Activated CD8-positive, alpha-beta T cell treated with anti-CD3 and anti-CD28 coated beads for 36 hours (primary cell): ENCODE data around the gene ZNF530. TPM values are rescaled to one million over a fixed set of nuclear protein-coding genes. Genes with fewer than 3 reads are reported as not detected.
A peak's percentile ranks its signal among the peaks of the same experiment; 100 is the strongest.

Source experiments
- ATAC-seq: fragments of 200-7000 bp; cut with Tn5 transposase; one replicate; pipeline ENCODE4 v1.10.0; 2021; ENCODE audit warnings: mild to moderate bottlenecking, moderate library complexity
- CTCF ChIA-PET: fragments of 350-600 bp; sonication (Branson Sonifier 250); formaldehyde crosslinking; loops from one replicate; lab custom pipeline; 2021; ENCODE audit warnings: antibody characterized with exemption; lab: Charles Lee
- POLR2A ChIA-PET: fragments of 350-600 bp; sonication (Branson Sonifier 250); formaldehyde crosslinking; loops from one replicate; lab custom pipeline; 2021; ENCODE audit warnings: antibody characterized with exemption; lab: Charles Lee
- DNase-seq: peaks from one replicate; pipeline ENCODE4 v3.0.0-alpha.2; 2020
- H3K27ac Mint-ChIP-seq: one replicate; pipeline ENCODE4 v1.8.0; 2021; ENCODE audit warnings: mild to moderate bottlenecking, mixed read lengths
- H3K27me3 Mint-ChIP-seq: one replicate; pipeline ENCODE4 v1.8.0; 2021; ENCODE audit warnings: mixed read lengths
- H3K36me3 Mint-ChIP-seq: one replicate; pipeline ENCODE4 v1.8.0; 2021; ENCODE audit warnings: low read depth, mixed read lengths
- H3K4me1 Mint-ChIP-seq: one replicate; pipeline ENCODE4 v1.8.0; 2021; ENCODE audit warnings: low read depth, mixed read lengths
- H3K4me3 Mint-ChIP-seq: one replicate; pipeline ENCODE4 v1.8.0; 2021; ENCODE audit warnings: mild to moderate bottlenecking, moderate library complexity, mixed read lengths
- H3K9me3 Mint-ChIP-seq: one replicate; pipeline ENCODE4 v1.8.0; 2021; ENCODE audit warnings: mixed read lengths
- CTCF ChIP-seq: fragments of 200-600 bp; IDR thresholded peaks from one replicate; pipeline ENCODE4 v1.8.0; 2022; ENCODE audit warnings: antibody characterized with exemption, mild to moderate bottlenecking
- intact Hi-C: fragments of 100-400 bp; cut with micrococcal nuclease; formaldehyde crosslinking; loops from one replicate; pipeline ENCODE4 v1.10.0; 2022
- total RNA-seq, 2 experiments: library from RNA; stranded (reverse); gene quantifications; one replicate each; pipeline ENCODE4 v1.2.3, GENCODE V29; 2021

ZNF530 gene
- total RNA-seq, 2 experiments from 2014 or later = 6.8 to 7.4 TPM

GRCh38 chr19:57583521-57584416, 15.9 kb upstream of the ZNF530 start, which contains the start of gene ZIK1:
TSS of gene ZIK1 (plus strand) at chr19:57584145. CDS start at chr19:57584357, 212 bp downstream.
- TF ChIP-seq CTCF = no peak
- Mint-ChIP-seq H3K4me1 (peaks cover 18% of the 10 kb centered on the region), H3K27ac (peak within 1 kb of the TSS; percentile 82), H3K9me3 (peaks cover 55% of the 10 kb centered on the region), H3K4me3 (peak within 1 kb of the TSS; percentile 87), H3K27me3 (no peaks in the 10 kb centered on the region), H3K36me3 (peaks cover 59% of the 10 kb centered on the region)
- ChIA-PET CTCF (no interaction called here), POLR2A (interaction anchor here (0.6 to 1.4 kb wide), 2 partner anchors 16 to 105 kb away, joined by 4 to 7 read pairs; partner anchors contain the start of gene ZNF530)
- DNase-seq = peak; percentile 93
- intact Hi-C loops = no loop called here
- ATAC-seq = peak; percentile 89

DNA sequence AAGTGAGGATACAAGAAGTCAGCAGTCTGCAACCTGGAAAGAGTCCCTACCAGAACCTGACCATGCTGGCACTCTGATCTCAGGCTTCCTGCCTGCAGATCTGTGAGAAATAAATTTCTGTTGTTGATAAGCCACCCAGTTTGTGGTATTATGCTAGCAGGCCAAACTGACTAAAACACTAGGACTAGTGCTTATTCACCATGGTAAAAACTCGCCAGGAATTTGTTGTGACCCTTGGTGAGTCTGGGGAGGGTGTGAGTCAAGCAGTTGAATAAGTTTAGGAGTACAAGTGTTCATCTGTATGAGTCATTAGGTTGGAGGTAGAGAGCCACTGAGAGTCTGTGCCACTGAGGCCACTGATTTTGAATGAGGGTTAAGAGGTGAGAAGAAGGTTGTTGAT, 12.2 kb upstream of the ZNF530 start:
- Mint-ChIP-seq H3K4me3 (no peak overlapping the region), H3K27ac (no peak overlapping the region), H3K36me3 (peaks cover 75% of the 10 kb centered on the region), H3K27me3 (no peaks in the 10 kb centered on the region), H3K9me3 (peaks cover 66% of the 10 kb centered on the region), H3K4me1 (peaks cover 16% of the 10 kb centered on the region)
- intact Hi-C loops = no loop called here
- DNase-seq = no peak
- POLR2A ChIA-PET = no interaction called here
- CTCF ChIA-PET = no interaction called here
- ATAC-seq = no peak
- TF ChIP-seq CTCF = no peak

- no peak for DNase-seq
- Mint-ChIP-seq H3K27ac (peak overlapping the region; percentile 87), H3K9me3 (peaks cover 54% of the 10 kb centered on the region), H3K4me1 (peaks cover 18% of the 10 kb centered on the region), H3K27me3 (no peaks in the 10 kb centered on the region), H3K4me3 (peak overlapping the region; percentile 83), H3K36me3 (peaks cover 35% of the 10 kb centered on the region)
- TF ChIP-seq CTCF = no peak
- ChIA-PET POLR2A (interaction anchor here (0.5 to 1.2 kb wide), 5 partner anchors 16 to 404 kb away, joined by 3 to 4 read pairs (median 3); partner anchors contain the start of genes ZNF606 and ZNF749), CTCF (no interaction called here)
- intact Hi-C loops = no loop called here
- ATAC-seq = peak; percentile 35
Measured at GRCh38 chr19:57599377-57599760, 316 bp upstream of the ZNF530 start.

GRCh38 chr19:57606931-57607330, 7.2 kb downstream of the ZNF530 start:
- DNase-seq (no peak), ATAC-seq (no peak)
- Mint-ChIP-seq H3K4me1 (no peaks in the 10 kb centered on the region), H3K27me3 (no peaks in the 10 kb centered on the region), H3K9me3 (peaks cover 58% of the 10 kb centered on the region), H3K4me3 (no peak overlapping the region), H3K36me3 (peaks cover 72% of the 10 kb centered on the region), H3K27ac (no peak overlapping the region)
- intact Hi-C loops = no loop called here
- POLR2A ChIA-PET = interaction anchor here (0.7 kb wide), 1 partner anchor 285 kb away, joined by 3 read pairs; no protein-coding TSS in a partner anchor
- CTCF ChIA-PET = no interaction called here
- no peak for TF ChIP-seq CTCF

GRCh38 chr19:57611113-57611512, 11.4 kb downstream of the ZNF530 start:
- no peak overlapping the region for H3K4me3 Mint-ChIP-seq
- ATAC-seq = no peak

More at GRCh38 chr19:57611113-57611512, 11.4 kb downstream of the ZNF530 start:
- Mint-ChIP-seq H3K27ac (no peak overlapping the region), H3K9me3 (peaks cover 45% of the 10 kb centered on the region), H3K4me1 (peaks cover 13% of the 10 kb centered on the region), H3K27me3 (no peaks in the 10 kb centered on the region), H3K36me3 (peaks cover 53% of the 10 kb centered on the region)
- POLR2A ChIA-PET = interaction anchor here (0.8 kb wide), 1 partner anchor 11 kb away, joined by 3 read pairs; no protein-coding TSS in a partner anchor
- DNase-seq = no peak
- CTCF ChIA-PET = no interaction called here
- TF ChIP-seq CTCF = no peak
- intact Hi-C loops = no loop called here
